Activated T-cell treated with anti-CD3 and anti-CD28 coated beads, Interleukin-2, amount 50 U/mL, for 72 hours (primary cell): ENCODE measurements around the gene CIAO2A. TPM values are rescaled to one million over a fixed set of nuclear protein-coding genes. Genes with fewer than 3 reads are reported as not detected.

Experiments used
- total RNA-seq, 2 donors: library from RNA; stranded (reverse); gene quantifications; one replicate each; pipeline ENCODE4 v1.2.3, GENCODE V29; 2022

Gene CIAO2A
- total RNA-seq, 2 donors from 2014 or later, result 65.1 to 74.5 TPM

Other genes starting within 250 kb of the CIAO2A start
- gene DAPK2, start 47.4 kb downstream of the CIAO2A start, total RNA-seq, result 1 to 10 TPM; 2.3 to 3.3 TPM
- gene SNX1, start 2.1 kb upstream of the CIAO2A start, total RNA-seq, result 100 to 1,000 TPM; 104 to 113 TPM
- gene SNX22, start 57.9 kb upstream of the CIAO2A start, total RNA-seq, result under 1 TPM; 0.60 to 0.74 TPM
- 100 to 1,000 TPM; 228 to 302 TPM for gene PPIB, start 69.2 kb upstream of the CIAO2A start, total RNA-seq